H1 (cell line): ENCODE data around the gene ACVR1. TPM values are rescaled to one million over a fixed set of nuclear protein-coding genes. Genes with fewer than 3 reads are reported as not detected.

Experiments
- CTCF ChIA-PET: fragments of 300-600 bp; sonication (Branson Sonifier 250); formaldehyde crosslinking; loops from one replicate; lab custom pipeline; 2021; ENCODE audit not compliant: partially characterized antibody; lab: Charles Lee
- POLR2A ChIA-PET: fragments of 300-600 bp; sonication (Branson Sonifier 250); formaldehyde crosslinking; loops from one replicate; lab custom pipeline; 2021; ENCODE audit warnings: inconsistent platforms; ENCODE audit not compliant: partially characterized antibody; lab: Charles Lee
- DNase-seq, 2 experiments: peaks; one replicate each; pipeline versions ENCODE4 v3.0.0 to v3.0.0-alpha.2; 2010 to 2022; ENCODE audit warnings: low spot score in 2 of 2, low read depth in 1 of 2, mixed read lengths in 1 of 2
- FAIRE-seq: peaks from 2 replicates; lab custom pipeline; 2011; peaks lifted over from hg19 to GRCh38; lab: Jason Lieb, UNC
- H2AFZ ChIP-seq: 2 replicates; pipeline ENCODE4 v1.8.1; 2012; ENCODE audit warnings: low read length, inconsistent platforms
- H2AK5ac ChIP-seq: 2 replicates; pipeline ENCODE4 v1.6.1; 2013; ENCODE audit warnings: low read depth, low read length
- H2BK120ac ChIP-seq: replicated peaks from 2 replicates; pipeline ENCODE3; 2013; ENCODE audit warnings: low read depth, low read length, inconsistent platforms
- H2BK12ac ChIP-seq: 2 replicates; pipeline ENCODE4 v1.6.1; 2013; ENCODE audit warnings: low read depth, low read length
- H2BK15ac ChIP-seq: 2 replicates; pipeline ENCODE4 v1.6.1; 2013; ENCODE audit warnings: low read length
- H2BK20ac ChIP-seq: 2 replicates; pipeline ENCODE4 v1.6.1; 2013; ENCODE audit warnings: low read length
- H2BK5ac ChIP-seq: 2 replicates; pipeline ENCODE4 v1.6.1; 2013; ENCODE audit warnings: low read depth, low read length
- H3K14ac ChIP-seq: 2 replicates; pipeline ENCODE4 v1.6.1; 2013; ENCODE audit warnings: inconsistent platforms; ENCODE audit not compliant: insufficient read length
- H3K18ac ChIP-seq: 2 replicates; pipeline ENCODE4 v1.6.1; 2013; ENCODE audit warnings: low read length; ENCODE audit errors: extremely low read depth
- H3K23ac ChIP-seq: 2 replicates; pipeline ENCODE4 v1.6.1; 2013; ENCODE audit warnings: inconsistent platforms; ENCODE audit not compliant: insufficient read length
- H3K23me2 ChIP-seq: 2 replicates; pipeline ENCODE4 v1.6.1; 2013; ENCODE audit warnings: low read depth, low read length
- H3K27ac ChIP-seq: 2 replicates; pipeline ENCODE4 v1.6.1; 2011; ENCODE audit warnings: low read depth, low read length, inconsistent platforms
- H3K27me3 ChIP-seq, 4 experiments: replicated peaks in 1 of 4; 1 replicate in 1 of 4; 2 replicates in 3 of 4; pipeline versions ENCODE4 v1.6.1 to v1.8.1; 2011 to 2013; ENCODE audit warnings: low read length in 3 of 4, mild to moderate bottlenecking in 3 of 4, inconsistent platforms in 2 of 4, mixed read lengths in 2 of 4, moderate library complexity in 1 of 4; ENCODE audit not compliant: control insufficient read depth in 3 of 4, insufficient read depth in 3 of 4; ENCODE audit errors: extremely low read depth in 1 of 4
- H3K36me3 ChIP-seq, 4 experiments: 2 replicates each; pipeline versions ENCODE4 v1.6.1 to v1.8.1; 2011 to 2013; ENCODE audit warnings: mild to moderate bottlenecking in 4 of 4, low read length in 3 of 4, moderate library complexity in 2 of 4, control low read depth in 1 of 4, inconsistent platforms in 1 of 4; ENCODE audit not compliant: insufficient read depth in 4 of 4, control insufficient read depth in 2 of 4
- H3K4ac ChIP-seq: replicated peaks from 2 replicates; pipeline ENCODE3; 2013; ENCODE audit warnings: low read length, low read depth, mixed read lengths, inconsistent platforms; ENCODE audit not compliant: insufficient read length
- H3K4me1 ChIP-seq, 4 experiments: replicated peaks in 1 of 4; 1 replicate in 1 of 4; 2 replicates in 3 of 4; pipeline versions ENCODE4 v1.6.1 to v1.8.1; 2011 to 2013; ENCODE audit warnings: low read length in 3 of 4, inconsistent platforms in 2 of 4, mixed read lengths in 1 of 4; ENCODE audit not compliant: insufficient read depth in 4 of 4, control insufficient read depth in 3 of 4
- H3K4me2 ChIP-seq, 2 experiments: 2 replicates each; pipeline versions ENCODE4 v1.6.1 to v1.8.1; 2011 to 2013; ENCODE audit warnings: low read depth in 2 of 2, low read length in 2 of 2, control low read depth in 1 of 2, inconsistent platforms in 1 of 2, mild to moderate bottlenecking in 1 of 2; ENCODE audit not compliant: insufficient read depth in 1 of 2
- H3K4me3 ChIP-seq, 4 experiments: fragments of 200-600, 300-600 bp in 1 of 4; sonication (generic), shearing (Covaris generic), sonication (Bioruptor Twin) in 1 of 4; 2 replicates each; pipeline versions ENCODE4 v1.5.1 to v1.8.1; 2011 to 2016; ENCODE audit warnings: low read length in 4 of 4, low read depth in 3 of 4, control low read depth in 2 of 4, inconsistent platforms in 2 of 4, mild to moderate bottlenecking in 2 of 4, mixed read lengths in 1 of 4, moderate library complexity in 1 of 4; ENCODE audit not compliant: insufficient read depth in 2 of 4; ENCODE audit errors: extremely low read depth in 1 of 4
- H3K56ac ChIP-seq: replicated peaks from 2 replicates; pipeline ENCODE3; 2013; ENCODE audit warnings: low read depth, mild to moderate bottlenecking, mixed read lengths, low read length, inconsistent platforms; ENCODE audit not compliant: insufficient read length
- H3K79me1 ChIP-seq: 2 replicates; pipeline ENCODE4 v1.6.1; 2013; ENCODE audit warnings: low read depth, low read length, control low read depth
- H3K79me2 ChIP-seq, 2 experiments: 2 replicates each; pipeline versions ENCODE4 v1.6.1 to v1.8.1; 2012 to 2013; ENCODE audit warnings: low read length in 2 of 2, mild to moderate bottlenecking in 2 of 2, inconsistent platforms in 1 of 2; ENCODE audit not compliant: insufficient read depth in 2 of 2, control insufficient read depth in 1 of 2
- H3K9ac ChIP-seq, 4 experiments: replicated peaks in 1 of 4; 1 replicate in 1 of 4; 2 replicates in 3 of 4; pipeline versions ENCODE4 v1.6.1 to v1.8.1; 2011 to 2013; ENCODE audit warnings: low read depth in 3 of 4, low read length in 3 of 4, control low read depth in 2 of 4, mild to moderate bottlenecking in 2 of 4, moderate library complexity in 2 of 4, inconsistent platforms in 1 of 4; ENCODE audit errors: extremely low read depth in 1 of 4
- H3K9me3 ChIP-seq, 2 experiments: 2 replicates each; pipeline versions ENCODE4 v1.6.1 to v1.8.1; 2012 to 2013; ENCODE audit warnings: mild to moderate bottlenecking in 2 of 2, moderate library complexity in 2 of 2, control low read depth in 1 of 2, inconsistent platforms in 1 of 2, low read depth in 1 of 2, low read length in 1 of 2, mixed read lengths in 1 of 2; ENCODE audit not compliant: insufficient read depth in 2 of 2
- H4K20me1 ChIP-seq, 2 experiments: replicated peaks in 1 of 2; 2 replicates each; pipeline versions ENCODE3 to v1.8.1; 2011 to 2013; ENCODE audit warnings: inconsistent platforms in 2 of 2, low read length in 2 of 2, mild to moderate bottlenecking in 1 of 2; ENCODE audit not compliant: insufficient read depth in 2 of 2, control insufficient read depth in 1 of 2
- H4K5ac ChIP-seq: 2 replicates; pipeline ENCODE4 v1.6.1; 2013; ENCODE audit warnings: low read length, low read depth, mixed read lengths, inconsistent platforms; ENCODE audit not compliant: insufficient read length
- H4K8ac ChIP-seq: 2 replicates; pipeline ENCODE4 v1.8.0; 2013; ENCODE audit warnings: mild to moderate bottlenecking, moderate library complexity, low read length, inconsistent platforms; ENCODE audit not compliant: insufficient read depth; ENCODE audit errors: extremely low read depth
- H4K91ac ChIP-seq: replicated peaks from 2 replicates; pipeline ENCODE3; 2013; ENCODE audit warnings: low read length, mixed read lengths, inconsistent platforms; ENCODE audit not compliant: insufficient read length
- SIX5 ChIP-seq: IDR thresholded peaks from 2 replicates; pipeline ENCODE4 v1.6.1; 2011; ENCODE audit warnings: mild to moderate bottlenecking, low read depth, low read length
- WGBS, 2 experiments: shearing (Covaris generic) in 1 of 2; methylation state at CpG; one replicate each; pipeline versions ENCODE4 v1.1.6 to v1.1.7; 2013 to 2015; ENCODE audit warnings: low lambda C conversion rate in 2 of 2, mixed read lengths in 2 of 2, inconsistent platforms in 1 of 2, low coverage in 1 of 2, missing lambda C conversion rate in 1 of 2; ENCODE audit not compliant: insufficient replicate concordance in 2 of 2, insufficient coverage in 1 of 2, insufficient read length in 1 of 2; ENCODE audit errors: extremely low coverage in 1 of 2, missing lambda C conversion rate in 1 of 2; 5-methylcytosine and 5-hydroxymethylcytosine counted together
- polyA plus RNA-seq, 7 experiments: library from polyadenylated mRNA; depleted of rRNA in 3 of 7; stranded (reverse) in 5 of 7; unstranded in 2 of 7; fragments of >200 nt in 5 of 7; fragments of 200-250 nt in 2 of 7; gene quantifications; 1 replicate in 5 of 7; 2 replicates in 1 of 7; 4 replicates in 1 of 7; pipeline versions ENCODE4 v1.2.1 to v1.2.3, GENCODE V29; 2011 to 2013; ENCODE audit warnings: missing spikeins in 2 of 7, mixed read lengths in 2 of 7
- total RNA-seq: library from RNA; stranded (reverse); fragmentation: NEBNext Ultra II Directional; extraction: Animal tissue kit (Norgen Biotek cat#: 25700); gene quantifications from 2 replicates; pipeline ENCODE4 v1.2.1, GENCODE V29; 2021

The ACVR1 gene
- total and polyA plus RNA-seq, 2 of the 8 experiments (the other 6 are each of a cell fraction or from before 2014, with no cell fraction given): 8.5 to 17.7 TPM

- H3K79me2 ChIP-seq: no peaks in the 10 kb centered on the region
- ChIA-PET POLR2A (no interaction called here), CTCF (interaction anchor here (1.3 kb wide), 1 partner anchor 246 kb away, joined by 3 read pairs; no protein-coding TSS in a partner anchor)
- H2BK15ac ChIP-seq: no peak overlapping the region
- no peaks in the 10 kb centered on the region for H3K27me3 ChIP-seq
- no peak overlapping the region for H2BK20ac ChIP-seq
- H2AFZ ChIP-seq: no peak overlapping the region
- H3K18ac ChIP-seq: no peak overlapping the region
- H3K14ac ChIP-seq: no peak overlapping the region
- no peak overlapping the region for H3K27ac ChIP-seq
- FAIRE-seq (no peak), DNase-seq (no peak)
- no peak overlapping the region for H4K8ac ChIP-seq
- no peaks in the 10 kb centered on the region for H4K20me1 ChIP-seq
- H3K9me3 ChIP-seq: no peaks in the 10 kb centered on the region
- no peak overlapping the region for H3K4ac ChIP-seq
- no peak overlapping the region for H3K23ac ChIP-seq
- WGBS, 2 experiments: 92% methylated on average over 6 of the region's 6 CpGs; no CpG with 5 or more reads in 1 of the 2 experiments
- no peak overlapping the region for H4K91ac ChIP-seq
- H3K4me1 ChIP-seq: no peaks in the 10 kb centered on the region; a peak in 2 of 7 replicates
- no peak overlapping the region for H3K4me3 ChIP-seq
- H3K79me1 ChIP-seq: no peaks in the 10 kb centered on the region; the same call in 1 of the 2 replicates
- no peak overlapping the region for H2BK12ac ChIP-seq
- no peak overlapping the region for H3K56ac ChIP-seq
- H2AK5ac ChIP-seq: no peak overlapping the region
- no peak overlapping the region for H3K4me2 ChIP-seq
- TF ChIP-seq SIX5: no peak
- H4K5ac ChIP-seq: no peak overlapping the region
- no peaks in the 10 kb centered on the region for H3K23me2 ChIP-seq
- no peak overlapping the region for H2BK5ac ChIP-seq
- H3K36me3 ChIP-seq: no peaks in the 10 kb centered on the region; a peak in 1 of 8 replicates
- H2BK120ac ChIP-seq: no peak overlapping the region
- no peak overlapping the region for H3K9ac ChIP-seq
Observed at GRCh38 chr2:157744571-157745076, 131.5 kb downstream of the ACVR1 start.
